Suprapubic skin (tissue), 4 donors: ENCODE measurements around the gene RBPJL.
A peak's percentile ranks its signal among the peaks of the same experiment; 100 is the strongest.

Source experiments
- CTCF ChIP-seq, 2 donors: fragments of 200-600 bp in 1 of 2; fragments of 450-650 bp in 1 of 2; sonication (generic) in 1 of 2; IDR thresholded peaks; one replicate each; pipeline ENCODE4 v1.5.1; 2016 to 2019; ENCODE audit warnings: antibody characterized with exemption in 2 of 2, mild to moderate bottlenecking in 1 of 2, moderate library complexity in 1 of 2
- EP300 ChIP-seq: sonication (generic); formaldehyde crosslinking; IDR thresholded peaks from one replicate; pipeline ENCODE4 v1.6.1; 2017; ENCODE audit warnings: antibody characterized with exemption
- POLR2AphosphoS5 ChIP-seq, 3 donors: sonication (generic); formaldehyde crosslinking; IDR thresholded peaks; one replicate each; pipeline ENCODE4 v1.6.1; 2017; ENCODE audit warnings: antibody characterized with exemption in 3 of 3

- no peak for TF ChIP-seq CTCF (IDR thresholded peaks at IDR 0.05)
- no peak for TF ChIP-seq EP300
- peak in 1 of 3 donors; percentile 31 for TF ChIP-seq POLR2AphosphoS5 (IDR thresholded peaks at IDR 0.05)
Observed at GRCh38 chr20:45344168-45344860, 37.7 kb downstream of the RBPJL start.
